Naive thymus-derived CD8-positive, alpha-beta T cell (primary cell): ENCODE results near the gene TUBGCP6. TPM values are rescaled to one million over a fixed set of nuclear protein-coding genes. Genes with fewer than 3 reads are reported as not detected.
"Not testable (repeated sequence)": the region's sequence is repeated elsewhere in the genome, so short reads cannot be mapped to it uniquely, and the experiment has no call there.

ENCODE experiments used
- ATAC-seq, 2 donors: fragments of 150-1000 bp; cut with Tn5 transposase in 1 of 2; sonication (Bioruptor Pico), chemical (Tn5 transposase) in 1 of 2; 1 replicate in 1 of 2; 2 replicates in 1 of 2; pipeline ENCODE4 v1.10.0; 2021; ENCODE audit warnings: mild to moderate bottlenecking in 2 of 2, moderate library complexity in 2 of 2
- POLR2A ChIA-PET: fragments of 350-600 bp; sonication (Branson Sonifier 250); formaldehyde crosslinking; loops from one replicate; lab custom pipeline; 2021; ENCODE audit warnings: antibody characterized with exemption; lab: Charles Lee
- DNase-seq, 10 donors: peaks; one replicate each; pipeline versions ENCODE4 v3.0.0 to v3.0.0-alpha.2; 2020 to 2022
- H3K27ac Mint-ChIP-seq, 10 donors: one replicate each; pipeline ENCODE4 v1.8.0; 2020 to 2022; ENCODE audit warnings: mild to moderate bottlenecking in 10 of 10, mixed read lengths in 10 of 10, moderate library complexity in 4 of 10, inconsistent platforms in 1 of 10
- H3K27me3 Mint-ChIP-seq, 5 donors: one replicate each; pipeline ENCODE4 v1.8.0; 2021 to 2022; ENCODE audit warnings: mixed read lengths in 5 of 5
- H3K36me3 Mint-ChIP-seq, 3 donors: one replicate each; pipeline ENCODE4 v1.8.0; 2020 to 2022; ENCODE audit warnings: mixed read lengths in 3 of 3, mild to moderate bottlenecking in 2 of 3, inconsistent platforms in 1 of 3
- H3K4me1 Mint-ChIP-seq, 4 donors: one replicate each; pipeline ENCODE4 v1.8.0; 2021 to 2022; ENCODE audit warnings: mixed read lengths in 4 of 4
- H3K4me3 Mint-ChIP-seq, 10 donors: one replicate each; pipeline ENCODE4 v1.8.0; 2020 to 2022; ENCODE audit warnings: mild to moderate bottlenecking in 10 of 10, mixed read lengths in 10 of 10, moderate library complexity in 6 of 10, inconsistent platforms in 1 of 10
- H3K9me3 Mint-ChIP-seq, 9 donors: one replicate each; pipeline ENCODE4 v1.8.0; 2020 to 2022; ENCODE audit warnings: mixed read lengths in 9 of 9, mild to moderate bottlenecking in 3 of 9, inconsistent platforms in 1 of 9, moderate library complexity in 1 of 9
- polyA plus RNA-seq, 3 donors: library from polyadenylated mRNA; unstranded; fragments of 300-500 nt; fragmentation: Illumina TruSeq; gene quantifications; one replicate each; pipeline ENCODE4 v1.2.3, GENCODE V29; 2021
- total RNA-seq, 8 experiments: library from RNA in 2 of 8; stranded (reverse) in 2 of 8; gene quantifications; one replicate each; pipeline ENCODE4 v1.2.3 and lab custom pipeline; 2021 to 2026

TUBGCP6 gene
- total and polyA plus RNA-seq, 5 experiments from 2014 or later, result 9.3 to 156 (median 25.2) TPM

DNA sequence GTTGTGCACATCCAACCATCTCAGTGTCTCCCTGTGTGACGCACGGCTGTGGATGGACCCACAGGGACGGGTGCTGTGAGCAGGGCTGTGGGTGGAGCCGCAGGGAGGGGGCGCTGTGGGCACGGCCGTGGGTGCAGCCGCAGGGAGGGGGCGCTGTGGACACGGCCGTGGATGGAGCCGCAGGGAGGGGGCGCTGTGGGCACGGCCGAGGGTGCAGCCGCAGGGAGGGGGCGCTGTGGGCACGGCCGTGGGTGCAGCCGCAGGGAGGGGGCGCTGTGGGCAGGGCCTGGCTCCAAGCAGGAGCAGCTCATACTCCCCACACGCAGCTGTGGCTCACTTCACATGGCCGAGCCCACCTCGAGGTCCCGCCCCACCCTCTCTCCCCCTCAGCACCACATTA lies 31.3 kb upstream of the TUBGCP6 start:
- H3K27ac Mint-ChIP-seq, result no peak overlapping the region
- H3K4me3 Mint-ChIP-seq, result no peak overlapping the region
- DNase-seq (peak in 6 of 10 donors; percentile 33 to 75 (median 48)), ATAC-seq (peak; percentile 78 to 86)
- peaks cover 0 to 4% (median 0%) of the 10 kb centered on the region in 5 donors for H3K27me3 Mint-ChIP-seq
- POLR2A ChIA-PET, result interaction anchor here (0.8 to 1.3 kb wide), 5 partner anchors 32 to 66 kb away, joined by 3 to 6 read pairs (median 4); partner anchors contain the start of gene DENND6B
- no peaks in the 10 kb centered on the region for H3K9me3 Mint-ChIP-seq
- peaks cover 5 to 14% (median 8%) of the 10 kb centered on the region in 4 donors for H3K4me1 Mint-ChIP-seq
- peaks cover 0 to 6% (median 0%) of the 10 kb centered on the region in 3 donors for H3K36me3 Mint-ChIP-seq

DNA sequence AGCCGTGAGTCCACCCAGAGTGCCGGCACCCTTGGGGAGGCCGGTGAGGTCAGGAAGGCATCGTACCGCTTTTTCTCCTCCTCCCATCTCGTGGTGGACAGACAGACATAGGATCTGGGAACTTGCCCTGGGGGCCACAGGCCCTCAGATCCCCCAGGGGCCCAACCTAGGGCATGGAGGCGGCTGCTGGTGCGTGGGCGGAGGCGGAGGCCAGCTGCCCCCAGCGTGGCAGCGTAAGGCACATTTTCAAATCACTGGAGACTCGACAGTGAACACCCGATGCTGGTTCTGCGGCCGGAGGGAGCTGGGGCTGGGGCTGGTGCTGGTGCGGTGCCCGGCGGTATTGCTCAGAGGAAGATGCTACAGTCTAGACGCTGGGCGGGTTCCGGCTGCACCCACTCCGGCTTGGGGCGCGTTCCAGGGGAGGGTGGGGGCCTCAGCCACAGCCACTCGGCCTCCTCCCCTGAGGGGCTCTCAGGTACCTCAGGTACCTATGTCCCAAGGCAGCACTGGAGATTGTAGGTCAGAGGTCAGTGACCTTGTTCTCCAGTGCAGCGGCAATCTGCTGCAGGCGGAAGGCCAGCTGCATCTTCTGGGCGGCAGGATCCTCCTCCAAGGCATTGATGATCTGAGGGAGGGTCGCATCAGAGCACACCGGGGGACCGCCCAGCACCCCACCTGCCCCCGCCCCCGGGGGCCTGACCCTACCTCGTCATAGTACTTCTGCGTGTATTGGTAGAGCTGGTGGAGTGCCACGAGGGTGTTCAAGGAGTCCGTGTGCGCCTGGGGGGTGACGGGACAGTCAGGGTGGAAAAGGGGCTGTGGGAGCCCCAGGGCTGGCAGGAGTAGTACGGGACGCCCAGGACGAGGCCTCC lies 30.6 kb upstream of the TUBGCP6 start:
- Mint-ChIP-seq H3K9me3 (no peaks in the 10 kb centered on the region), H3K27ac (peak overlapping the region in 3 of 10 donors; percentile 15 to 75 (median 75)), H3K36me3 (no peaks in the 10 kb centered on the region), H3K27me3 (peaks cover 0 to 4% (median 0%) of the 10 kb centered on the region in 5 donors), H3K4me3 (no peak overlapping the region), H3K4me1 (peaks cover 5 to 18% (median 13%) of the 10 kb centered on the region in 4 donors)
- no peak for DNase-seq
- no peak for ATAC-seq
- POLR2A ChIA-PET, result interaction anchor here (0.6 to 1.3 kb wide), 4 partner anchors 32 to 161 kb away, joined by 3 to 6 read pairs (median 4); partner anchors contain the start of gene DENND6B

- Mint-ChIP-seq H3K27me3 (peaks cover 0 to 4% (median 0%) of the 10 kb centered on the region in 5 donors), H3K4me3 (no peak overlapping the region), H3K4me1 (peaks cover 5 to 18% (median 13%) of the 10 kb centered on the region in 4 donors), H3K27ac (peak overlapping the region in 1 of 10 donors; percentile 75), H3K9me3 (no peaks in the 10 kb centered on the region), H3K36me3 (no peaks in the 10 kb centered on the region)
- no peak for ATAC-seq
- POLR2A ChIA-PET, result no interaction called here
- no peak for DNase-seq
These were observed 29.9 kb upstream of the TUBGCP6 start for GRCh38 chr22:50274771-50275170.

DNA sequence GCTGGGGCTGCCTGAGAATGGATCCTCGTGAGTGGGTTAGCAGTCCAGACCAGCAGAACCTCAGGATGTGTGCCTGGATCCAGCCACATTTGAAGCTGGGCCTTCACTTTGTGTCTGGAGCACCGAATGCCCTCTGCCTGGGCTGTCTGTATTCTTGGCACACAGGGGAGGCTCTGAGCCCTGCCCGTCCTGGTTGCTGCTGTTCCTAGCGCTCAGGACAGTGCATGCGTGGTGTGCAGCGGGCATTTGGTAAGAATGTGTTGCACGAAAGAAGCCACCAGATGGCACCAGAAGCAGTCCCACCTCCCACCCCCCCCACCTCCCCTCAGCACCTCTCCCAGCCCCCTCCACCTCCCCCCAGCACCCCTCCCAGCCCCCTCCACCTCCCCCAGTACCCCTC lies 29.5 kb upstream of the TUBGCP6 start:
- Mint-ChIP-seq H3K9me3 (no peaks in the 10 kb centered on the region), H3K27me3 (peaks cover 0 to 4% (median 0%) of the 10 kb centered on the region in 5 donors), H3K4me1 (peaks cover 5 to 18% (median 13%) of the 10 kb centered on the region in 4 donors), H3K4me3 (no peak overlapping the region), H3K27ac (peak overlapping the region in 1 of 10 donors; percentile 53), H3K36me3 (no peaks in the 10 kb centered on the region)
- ATAC-seq (no peak), DNase-seq (peak in 4 of 10 donors; percentile 41 to 53 (median 48))
- POLR2A ChIA-PET, result interaction anchor here (1.3 kb wide), 1 partner anchor 23 kb away, joined by 3 read pairs; the partner anchor contains the start of gene HDAC10

- Mint-ChIP-seq H3K27ac (peak overlapping the region in 1 of 10 donors; percentile 53), H3K4me1 (peaks cover 5 to 18% (median 13%) of the 10 kb centered on the region in 4 donors)
- POLR2A ChIA-PET, result interaction anchor here (0.6 to 1.3 kb wide), 3 partner anchors 23 to 68 kb away, joined by 3 to 5 read pairs (median 5); partner anchors contain the start of gene HDAC10
These were observed 29.0 kb upstream of the TUBGCP6 start for GRCh38 chr22:50273781-50274180.

DNA sequence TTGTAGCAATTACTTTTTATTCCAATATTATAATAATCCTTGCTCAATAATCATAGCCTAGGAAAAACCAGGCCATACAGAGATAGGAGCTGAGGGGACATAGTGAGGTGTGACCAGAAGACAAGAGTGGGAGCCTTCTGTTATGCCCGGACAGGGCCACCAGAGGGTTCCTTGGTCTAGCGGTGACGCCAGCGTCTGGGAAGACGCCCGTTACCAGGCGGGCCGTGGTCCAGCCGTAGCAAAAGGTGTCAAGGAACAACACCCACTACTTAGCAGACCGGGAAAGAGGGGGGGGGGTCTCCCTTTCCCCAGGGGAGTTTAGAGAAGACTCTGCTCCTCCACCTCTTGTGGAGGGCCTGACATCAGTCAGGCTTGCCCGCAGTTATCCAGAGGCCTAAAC lies 28.5 kb upstream of the TUBGCP6 start:
- not testable (repeated sequence) for H3K36me3 Mint-ChIP-seq

More at GRCh38 chr22:50273781-50274180, 29.0 kb upstream of the TUBGCP6 start:
- not testable (repeated sequence) for ATAC-seq, H3K27me3 Mint-ChIP-seq, H3K9me3 Mint-ChIP-seq, H3K36me3 Mint-ChIP-seq, H3K4me3 Mint-ChIP-seq, DNase-seq

GRCh38 chr22:50272044-50272802 lies 27.4 kb upstream of the TUBGCP6 start:
- Mint-ChIP-seq H3K4me3 (peak overlapping the region in 5 of 10 donors; percentile 10 to 48 (median 36)), H3K4me1 (peaks cover 5 to 24% (median 16%) of the 10 kb centered on the region in 4 donors), H3K36me3 (no peaks in the 10 kb centered on the region), H3K27ac (no peak overlapping the region), H3K9me3 (no peaks in the 10 kb centered on the region), H3K27me3 (peaks cover 0 to 4% (median 0%) of the 10 kb centered on the region in 5 donors)
- ATAC-seq, result no peak
- POLR2A ChIA-PET, result interaction anchor here (0.5 to 1.5 kb wide), 7 partner anchors 20 to 348 kb away, joined by 3 to 5 read pairs (median 4); partner anchors contain the start of genes HDAC10 and SCO2
- DNase-seq, result no peak

More for the DNA sequence above, 28.5 kb upstream of the TUBGCP6 start:
- ATAC-seq, H3K27ac Mint-ChIP-seq, H3K9me3 Mint-ChIP-seq, H3K27me3 Mint-ChIP-seq, H3K4me3 Mint-ChIP-seq, DNase-seq: not testable (repeated sequence)
- POLR2A ChIA-PET, result interaction anchor here (0.6 to 1.5 kb wide), 5 partner anchors 21 to 252 kb away, joined by 3 to 5 read pairs (median 4); partner anchors contain the start of genes HDAC10 and SCO2
- H3K4me1 Mint-ChIP-seq, result peaks cover 5 to 21% (median 14%) of the 10 kb centered on the region in 4 donors

DNA sequence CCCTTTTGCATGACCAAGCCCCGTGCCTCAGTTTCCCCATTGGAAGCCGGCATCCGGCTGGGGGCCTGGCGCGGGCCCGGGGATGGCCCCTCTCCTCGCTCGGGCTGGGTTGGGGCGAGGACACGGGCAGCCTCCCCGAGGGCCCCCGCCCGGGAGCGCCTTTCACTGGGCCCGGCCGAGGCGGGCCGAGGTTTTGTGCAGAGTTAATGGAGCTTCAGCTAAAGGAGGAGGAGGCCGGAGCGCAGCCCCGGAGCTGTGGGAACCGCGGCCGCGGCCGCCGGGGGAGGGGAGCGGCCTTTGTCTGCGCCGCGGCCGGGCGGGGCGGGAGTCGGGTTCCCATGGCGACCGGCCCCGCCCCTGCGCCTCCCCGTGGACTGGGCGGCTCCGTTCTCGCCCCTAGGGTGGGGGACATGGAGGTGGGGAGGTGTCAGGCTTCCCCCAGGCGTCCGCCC lies 26.7 kb upstream of the TUBGCP6 start:
- Mint-ChIP-seq H3K36me3 (no peaks in the 10 kb centered on the region), H3K4me1 (peaks cover 5 to 23% (median 16%) of the 10 kb centered on the region in 4 donors), H3K27ac (no peak overlapping the region), H3K4me3 (peak overlapping the region in 3 of 10 donors; percentile 60 to 72 (median 64)), H3K9me3 (no peaks in the 10 kb centered on the region), H3K27me3 (peaks cover 0 to 4% (median 0%) of the 10 kb centered on the region in 5 donors)
- DNase-seq, result peak in 5 of 10 donors; percentile 36 to 74 (median 43)
- no peak for ATAC-seq
- POLR2A ChIA-PET, result interaction anchor here (0.5 to 1.2 kb wide), 2 partner anchors 21 to 196 kb away, joined by 4 to 5 read pairs; partner anchors contain the start of gene HDAC10

DNA sequence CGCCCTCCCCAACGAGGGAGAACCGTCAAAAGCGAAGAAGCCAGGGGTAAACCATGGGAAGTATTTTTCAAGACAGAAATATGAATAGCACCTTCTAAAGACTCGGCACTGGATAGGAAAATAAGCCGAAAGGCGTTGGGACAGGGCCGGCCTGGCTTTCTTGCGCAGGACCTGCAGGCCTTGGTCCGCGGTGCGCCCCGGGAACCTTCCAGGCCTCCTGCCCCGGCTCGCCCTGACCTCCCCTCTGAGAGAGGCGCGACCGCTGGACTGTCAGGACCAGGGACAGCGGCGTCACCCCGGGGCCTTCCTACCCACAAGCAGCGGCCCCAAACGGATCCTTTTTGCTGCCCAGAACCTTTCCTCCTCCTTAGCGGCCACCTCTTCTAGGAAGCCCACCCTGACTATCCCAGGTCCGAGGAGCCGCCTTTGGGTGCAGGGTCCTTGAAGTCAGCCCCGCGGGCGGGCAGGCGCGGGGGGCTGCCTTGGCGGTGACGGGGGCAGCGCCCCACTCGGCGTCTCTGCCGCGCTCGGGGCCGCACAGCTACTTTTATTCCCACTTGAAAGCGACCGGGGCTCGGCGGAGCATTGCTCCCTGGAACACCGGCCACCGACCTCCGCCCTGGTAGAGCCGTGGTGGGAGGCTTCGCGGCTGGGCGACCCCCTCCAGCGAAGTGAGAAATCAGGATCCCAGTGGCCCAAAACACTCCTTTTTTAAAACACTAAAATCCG lies 26.0 kb upstream of the TUBGCP6 start:
- Mint-ChIP-seq H3K27ac (peak overlapping the region in 2 of 10 donors; percentile 4 to 79), H3K36me3 (no peaks in the 10 kb centered on the region), H3K4me3 (peak overlapping the region; percentile 65 to 83 (median 73)), H3K9me3 (no peaks in the 10 kb centered on the region), H3K4me1 (peaks cover 5 to 23% (median 16%) of the 10 kb centered on the region in 4 donors), H3K27me3 (peaks cover 0 to 6% (median 0%) of the 10 kb centered on the region in 5 donors)
- DNase-seq (peak; percentile 42 to 78 (median 70)), ATAC-seq (peak; percentile 65 to 69)
- POLR2A ChIA-PET, result no interaction called here

GRCh38 chr22:50269970-50270665 lies 25.3 kb upstream of the TUBGCP6 start, which contains the start of gene MAPK11:
MAPK11 (minus strand) TSS chr22:50270380; CDS start chr22:50270292, 88 bp downstream.
- DNase-seq (peak in 9 of 10 donors; percentile 42 to 86 (median 67)), ATAC-seq (peak; percentile 66 to 74)
- Mint-ChIP-seq H3K4me3 (peak within 1 kb of the TSS; percentile 65 to 83 (median 73)), H3K27ac (peak within 1 kb of the TSS in 3 of 10 donors; percentile 4 to 79 (median 75)), H3K9me3 (no peaks in the 10 kb centered on the region), H3K36me3 (no peaks in the 10 kb centered on the region), H3K4me1 (peaks cover 5 to 23% (median 17%) of the 10 kb centered on the region in 4 donors), H3K27me3 (peaks cover 0 to 7% (median 0%) of the 10 kb centered on the region in 5 donors)
- POLR2A ChIA-PET, result no interaction called here
